ENCODE results near the gene C2orf78. TPM values are rescaled to one million over a fixed set of nuclear protein-coding genes. Genes with fewer than 3 reads are reported as not detected.

C2orf78 gene
- total and polyA plus RNA-seq, 9 of the 15 experiments (the other 6 are each of a cell fraction or from before 2014, with no cell fraction given), result 0.04 to 0.28 (median 0.20) TPM

- intact Hi-C loops (cut with micrococcal nuclease), result no loop called here
- POLR2A ChIA-PET, result interaction anchor here (0.7 kb wide), 1 partner anchor 399 kb away, joined by 3 read pairs; the partner anchor contains the start of gene MOB1A
- DNase-seq (ENCODE audit: extremely low read depth in 1 of 4, low spot score in 3 of 4) (no peak), ATAC-seq (peak; percentile 5; the same call in 2 of the 3 replicates), FAIRE-seq (no peak)
- no peaks in the 10 kb centered on the region for H4K20me1 ChIP-seq (replicated peaks; ENCODE audit: control insufficient read depth, insufficient read depth, low read length)
- H3K36me3 ChIP-seq (ENCODE audit: control insufficient read depth, insufficient read depth, low read length), result peaks cover 18% of the 10 kb centered on the region; the same call in 2 of the 3 replicates
- in situ Hi-C loops (cut with MboI), result no loop called here
- peak overlapping the region; percentile 72 for H3K4me3 ChIP-seq
- peak overlapping the region; percentile 98 for H2AFZ ChIP-seq (ENCODE audit: low read depth, low read length)
- H3K4me1 ChIP-seq (replicated peaks in 1 of 2; ENCODE audit: control insufficient read depth in 2 of 2, insufficient read depth in 2 of 2, low read length in 2 of 2), result peaks cover 3 to 7% of the 10 kb centered on the region in 2 experiments; a peak in 4 of 5 replicates
- peak overlapping the region; percentile 98 for H3K4me2 ChIP-seq (ENCODE audit: insufficient read depth, low read length)
- CTCF ChIA-PET (ENCODE audit: low intra/inter-chr PET ratio), result no interaction called here
- peaks cover 19% of the 10 kb centered on the region for H3K79me2 ChIP-seq (ENCODE audit: control insufficient read depth, insufficient read depth, low read length)
- H3K9ac ChIP-seq (ENCODE audit: insufficient read depth in 1 of 2, low read depth in 2 of 2, low read length in 2 of 2), result peak overlapping the region in 1 of 2 experiments; percentile 89; a peak in 3 of 4 replicates
- no peaks in the 10 kb centered on the region for H3K9me3 ChIP-seq (replicated peaks; ENCODE audit: control insufficient read depth, insufficient read depth, low read depth, low read length)
- H3K27me3 ChIP-seq (ENCODE audit: control insufficient read depth in 2 of 2, insufficient read depth in 2 of 2, low read length in 2 of 2), result no peaks in the 10 kb centered on the region
- BruUV-seq (replicated peaks), result no TSS peak
- no peak overlapping the region; the same call in 1 of the 3 replicates for H3K27ac ChIP-seq (ENCODE audit: extremely low read depth, low read depth, low read length)
- under 1% methylated on average over 7 of the region's 7 CpGs for WGBS (ENCODE audit: insufficient coverage, low coverage, missing lambda C conversion rate)
- no peaks in the 10 kb centered on the region for H3K9me1 ChIP-seq (ENCODE audit: control insufficient read depth, insufficient read depth, low read length)
- TF ChIP-seq ELK1 (CRISPR knock-in tag; IDR thresholded peaks at IDR 0.05) (no peak), FOXK1 (CRISPR knock-in tag; IDR thresholded peaks at IDR 0.05; ENCODE audit: borderline replicate concordance) (no peak; the same call in 1 of the 2 replicates), FIP1L1 (IDR thresholded peaks at IDR 0.05; ENCODE audit: low read depth, low read length, poor library complexity, severe bottlenecking) (no peak), SRSF3 (IDR thresholded peaks at IDR 0.05; ENCODE audit: insufficient read depth, low read length) (no peak), ATF1 (CRISPR knock-in tag; IDR thresholded peaks at IDR 0.05) (no peak), ATF1 (tag; IDR thresholded peaks at IDR 0.05) (peak; percentile 10; the same call in 1 of the 2 replicates), ZNF217 (CRISPR knock-in tag; IDR thresholded peaks at IDR 0.05) (no peak), DNMT1 (IDR thresholded peaks at IDR 0.05) (no peak), FOXK2 (conservative IDR thresholded peaks at IDR 0.05 in 1 of 2, IDR thresholded peaks at IDR 0.05 in 1 of 2; ENCODE audit: low read depth in 2 of 2) (no peak), CC2D1A (IDR thresholded peaks at IDR 0.05) (no peak), ASH1L (IDR thresholded peaks at IDR 0.05; ENCODE audit: borderline replicate concordance, low read depth, partially characterized antibody) (no peak), KDM5B (IDR thresholded peaks at IDR 0.05; ENCODE audit: insufficient replicate concordance, low read depth, low read length) (no peak), SPI1 (IDR thresholded peaks at IDR 0.05; ENCODE audit: borderline replicate concordance, low read depth, low read length) (no peak), MTA1 (IDR thresholded peaks at IDR 0.05; ENCODE audit: borderline replicate concordance) (no peak), CREB3L1 (IDR thresholded peaks at IDR 0.05; ENCODE audit: borderline replicate concordance, low read depth) (0 out of 2 replicates have a peak, but pooled peaks have one; percentile 15), YBX1 (IDR thresholded peaks at IDR 0.05) (no peak), KLF16 (IDR thresholded peaks at IDR 0.05) (no peak), CHAMP1 (IDR thresholded peaks at IDR 0.05) (0 out of 2 replicates have a peak, but pooled peaks have one; percentile 16)
Observed at GRCh38 chr2:73780237-73780582, 3.8 kb upstream of the C2orf78 start.
